Bronchial epithelial cell (primary cell): ENCODE results near the gene WNT5A. TPM values are rescaled to one million over a fixed set of nuclear protein-coding genes. Genes with fewer than 3 reads are reported as not detected.

ENCODE experiments used
- DNase-seq: peaks from one replicate; pipeline ENCODE4 v3.0.0-alpha.2; 2010; ENCODE audit warnings: low read depth
- FAIRE-seq: peaks from 2 replicates; lab custom pipeline; 2011; peaks lifted over from hg19 to GRCh38; lab: Jason Lieb, UNC
- H3K27me3 ChIP-seq: 2 replicates; pipeline ENCODE4 v1.5.1; 2011; ENCODE audit warnings: low read length; ENCODE audit not compliant: control insufficient read depth, insufficient read depth
- H3K36me3 ChIP-seq: 2 replicates; pipeline ENCODE4 v1.5.1; 2011; ENCODE audit warnings: low read length; ENCODE audit not compliant: control insufficient read depth, insufficient read depth
- H3K4me3 ChIP-seq: 2 replicates; pipeline ENCODE4 v1.5.1; 2011; ENCODE audit warnings: mild to moderate bottlenecking, low read depth, low read length, control low read depth
- total RNA-seq: library from RNA; depleted of rRNA; stranded (reverse); fragments of >200 nt; gene quantifications from 2 replicates; pipeline ENCODE4 v1.2.1, GENCODE V29; 2014
- TF ChIP-seq, protein P1 (sequence below): IDR thresholded peaks from 2 replicates; pipeline ENCODE4 v1.5.1; 2011; ENCODE audit warnings: mild to moderate bottlenecking, moderate library complexity, low read length, control low read depth, inconsistent platforms; ENCODE audit not compliant: insufficient read depth, severe bottlenecking

WNT5A gene
- total RNA-seq, 1 donor from 2014 or later, result 3.9 TPM

DNA sequence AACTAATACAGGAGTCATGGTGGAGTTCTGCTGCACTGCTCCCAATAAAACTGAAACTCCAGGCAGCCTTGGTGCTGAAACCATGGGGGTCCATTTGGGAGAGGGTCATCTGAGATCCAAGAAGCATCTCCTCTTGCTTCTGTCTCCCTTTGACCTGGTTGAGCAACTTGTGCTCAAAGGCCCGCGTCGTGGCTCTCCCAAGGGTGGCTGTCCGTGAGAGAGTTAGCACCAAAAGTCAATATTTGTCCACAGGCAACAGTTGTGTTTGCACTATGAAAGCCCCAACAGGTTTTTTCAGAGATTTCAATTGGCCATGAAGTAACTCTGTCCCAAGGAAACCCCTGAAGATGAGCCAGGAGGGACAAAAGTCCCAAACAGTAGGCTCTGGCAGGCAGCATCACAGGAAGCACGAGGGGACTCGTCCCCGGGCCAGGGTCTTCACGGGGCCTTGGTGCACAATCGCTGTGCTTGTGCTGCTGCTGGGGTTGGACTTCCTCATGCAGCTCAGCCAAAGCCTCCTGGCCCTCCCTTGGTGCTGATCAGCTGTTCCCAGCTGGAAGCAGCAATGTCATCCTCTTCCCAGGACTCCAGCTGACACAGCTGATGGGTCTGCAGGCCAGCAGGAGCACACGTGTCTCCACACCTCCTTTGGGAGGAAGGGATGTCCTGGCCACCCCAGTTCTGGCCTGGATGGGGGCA, 39.4 kb upstream of the WNT5A start:
- FAIRE-seq, result no peak

DNA sequence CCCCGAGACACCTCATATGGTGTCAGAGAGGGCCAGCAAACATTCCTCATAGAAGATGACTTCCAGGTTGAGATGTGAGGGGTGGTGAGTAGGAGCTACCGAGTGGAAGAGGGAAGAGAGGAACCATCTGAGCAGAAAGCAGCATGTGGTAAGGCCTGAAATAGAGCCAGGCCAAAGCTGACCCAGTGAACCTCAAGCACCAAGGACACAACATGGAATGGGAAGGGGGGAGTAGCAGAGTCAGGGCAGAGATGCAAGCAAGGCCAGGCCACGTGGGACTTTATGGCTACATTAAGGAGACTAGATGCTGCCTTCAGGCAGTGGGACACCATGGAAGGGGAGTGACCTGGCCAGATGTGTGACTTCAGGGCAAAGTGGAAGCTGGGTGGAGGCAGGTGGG, 38.3 kb upstream of the WNT5A start:
- no peak for DNase-seq
- TF ChIP-seq, protein P1, sequence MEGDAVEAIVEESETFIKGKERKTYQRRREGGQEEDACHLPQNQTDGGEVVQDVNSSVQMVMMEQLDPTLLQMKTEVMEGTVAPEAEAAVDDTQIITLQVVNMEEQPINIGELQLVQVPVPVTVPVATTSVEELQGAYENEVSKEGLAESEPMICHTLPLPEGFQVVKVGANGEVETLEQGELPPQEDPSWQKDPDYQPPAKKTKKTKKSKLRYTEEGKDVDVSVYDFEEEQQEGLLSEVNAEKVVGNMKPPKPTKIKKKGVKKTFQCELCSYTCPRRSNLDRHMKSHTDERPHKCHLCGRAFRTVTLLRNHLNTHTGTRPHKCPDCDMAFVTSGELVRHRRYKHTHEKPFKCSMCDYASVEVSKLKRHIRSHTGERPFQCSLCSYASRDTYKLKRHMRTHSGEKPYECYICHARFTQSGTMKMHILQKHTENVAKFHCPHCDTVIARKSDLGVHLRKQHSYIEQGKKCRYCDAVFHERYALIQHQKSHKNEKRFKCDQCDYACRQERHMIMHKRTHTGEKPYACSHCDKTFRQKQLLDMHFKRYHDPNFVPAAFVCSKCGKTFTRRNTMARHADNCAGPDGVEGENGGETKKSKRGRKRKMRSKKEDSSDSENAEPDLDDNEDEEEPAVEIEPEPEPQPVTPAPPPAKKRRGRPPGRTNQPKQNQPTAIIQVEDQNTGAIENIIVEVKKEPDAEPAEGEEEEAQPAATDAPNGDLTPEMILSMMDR, result no peak
- no peak overlapping the region for H3K4me3 ChIP-seq
- H3K36me3 ChIP-seq, result no peaks in the 10 kb centered on the region
- peaks cover 1% of the 10 kb centered on the region for H3K27me3 ChIP-seq
- no peak for FAIRE-seq

More for the DNA sequence above, 39.4 kb upstream of the WNT5A start:
- Histone ChIP-seq H3K27me3 (peaks cover 1% of the 10 kb centered on the region), H3K36me3 (no peaks in the 10 kb centered on the region), H3K4me3 (no peak overlapping the region)
- DNase-seq, result no peak
- TF ChIP-seq, protein P1, result no peak

DNA sequence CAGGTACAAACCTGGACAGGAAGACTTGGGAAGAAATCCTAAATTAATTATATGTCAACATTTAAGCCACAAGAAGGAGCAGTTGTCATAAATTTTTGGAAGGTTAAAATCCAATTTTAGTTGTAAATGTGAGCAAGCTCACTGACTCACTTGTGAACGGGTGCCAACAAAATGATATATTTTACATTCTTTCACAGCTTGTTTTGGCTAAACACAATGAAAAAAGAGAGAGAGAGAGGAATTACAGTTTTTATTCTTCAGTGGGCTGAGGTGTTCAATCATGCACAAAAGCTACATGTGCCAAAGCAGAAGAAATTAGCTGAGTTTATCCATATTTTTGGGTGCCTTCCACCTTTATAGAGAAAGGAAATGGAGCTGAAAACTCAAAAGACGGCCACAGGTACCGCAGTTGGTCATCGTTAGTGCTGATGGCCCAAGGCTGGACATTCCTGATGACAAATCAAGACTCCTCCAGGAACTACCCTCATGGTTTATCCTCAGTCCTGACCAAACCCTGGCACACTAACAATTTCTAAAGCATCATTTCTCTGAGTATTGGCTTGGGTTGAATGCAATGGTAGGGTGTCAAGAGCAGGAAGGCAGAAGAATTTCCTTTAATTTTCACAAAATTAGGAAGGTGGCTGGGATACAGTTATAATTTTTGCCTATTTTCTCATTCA, 37.6 kb upstream of the WNT5A start:
- H3K36me3 ChIP-seq, result no peaks in the 10 kb centered on the region
- FAIRE-seq, result no peak
- peak; percentile 23 for DNase-seq
- peaks cover 1% of the 10 kb centered on the region for H3K27me3 ChIP-seq
- H3K4me3 ChIP-seq, result no peak overlapping the region
- TF ChIP-seq, protein P1, result no peak

DNA sequence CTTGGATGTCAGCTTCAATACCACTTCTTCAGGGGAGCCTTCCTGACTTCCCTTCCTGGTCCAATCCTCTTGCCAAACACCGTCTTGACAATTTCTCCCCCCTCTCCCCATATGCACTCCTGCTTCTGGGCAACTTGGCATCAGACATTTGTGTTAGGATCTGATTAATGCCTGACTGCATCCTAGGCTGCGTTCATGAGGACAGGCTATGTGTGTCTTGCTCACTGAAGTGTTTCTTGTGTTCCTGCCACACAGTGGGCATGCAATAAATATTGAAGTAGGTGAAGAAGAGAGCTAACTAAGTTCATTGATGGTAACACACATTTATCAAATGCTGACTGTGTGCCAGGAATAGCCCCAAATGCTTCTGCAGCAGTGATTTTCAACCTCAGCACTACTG, 36.4 kb upstream of the WNT5A start:
- Histone ChIP-seq H3K4me3 (no peak overlapping the region), H3K27me3 (peaks cover 1% of the 10 kb centered on the region), H3K36me3 (no peaks in the 10 kb centered on the region)
- FAIRE-seq (no peak), DNase-seq (no peak)
- TF ChIP-seq, protein P1, result no peak

DNA sequence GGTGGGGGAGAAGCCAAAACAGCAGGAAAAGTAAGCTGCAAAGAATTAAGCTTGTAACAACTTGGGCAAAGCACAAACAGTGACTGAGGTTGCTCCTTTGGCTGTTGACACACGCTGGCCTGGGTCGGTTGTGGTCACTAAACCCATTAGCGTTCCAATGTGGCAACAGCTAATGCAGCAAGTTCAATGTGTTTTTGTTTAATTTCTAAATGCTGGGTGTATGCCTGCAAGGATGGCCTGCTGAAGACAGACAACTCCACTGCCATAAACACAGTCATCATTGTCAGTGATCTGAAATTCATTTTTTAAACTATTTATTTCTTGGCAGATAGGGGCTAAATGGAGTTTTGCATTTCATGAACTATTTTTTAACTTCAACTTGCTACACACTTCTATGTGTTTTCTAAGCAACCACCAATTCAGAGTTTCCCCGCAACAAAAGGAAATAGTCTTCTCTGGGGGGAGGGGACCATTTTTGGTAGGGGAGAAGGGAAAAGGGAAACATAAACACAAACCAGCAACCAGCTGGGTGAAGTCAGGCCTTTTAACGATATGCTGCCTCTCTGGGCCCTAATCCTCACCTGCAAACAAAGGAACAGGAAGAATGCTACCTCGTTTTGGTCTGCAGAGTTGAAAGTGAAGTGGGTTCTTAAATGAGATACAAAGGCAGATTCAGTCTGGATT, 34.8 kb upstream of the WNT5A start:
- no peak for DNase-seq
- FAIRE-seq, result no peak
- H3K4me3 ChIP-seq, result no peak overlapping the region
- TF ChIP-seq, protein P1, result no peak
- H3K36me3 ChIP-seq, result no peaks in the 10 kb centered on the region
- H3K27me3 ChIP-seq, result peaks cover 1% of the 10 kb centered on the region
